ENCODE measurements around the gene SGO2. TPM values are rescaled to one million over a fixed set of nuclear protein-coding genes. Genes with fewer than 3 reads are reported as not detected.

Gene SGO2
- total and polyA plus RNA-seq, 2 of the 13 experiments (the other 11 are each of a cell fraction or from before 2014, with no cell fraction given) = 5.1 to 16.2 TPM

DNA sequence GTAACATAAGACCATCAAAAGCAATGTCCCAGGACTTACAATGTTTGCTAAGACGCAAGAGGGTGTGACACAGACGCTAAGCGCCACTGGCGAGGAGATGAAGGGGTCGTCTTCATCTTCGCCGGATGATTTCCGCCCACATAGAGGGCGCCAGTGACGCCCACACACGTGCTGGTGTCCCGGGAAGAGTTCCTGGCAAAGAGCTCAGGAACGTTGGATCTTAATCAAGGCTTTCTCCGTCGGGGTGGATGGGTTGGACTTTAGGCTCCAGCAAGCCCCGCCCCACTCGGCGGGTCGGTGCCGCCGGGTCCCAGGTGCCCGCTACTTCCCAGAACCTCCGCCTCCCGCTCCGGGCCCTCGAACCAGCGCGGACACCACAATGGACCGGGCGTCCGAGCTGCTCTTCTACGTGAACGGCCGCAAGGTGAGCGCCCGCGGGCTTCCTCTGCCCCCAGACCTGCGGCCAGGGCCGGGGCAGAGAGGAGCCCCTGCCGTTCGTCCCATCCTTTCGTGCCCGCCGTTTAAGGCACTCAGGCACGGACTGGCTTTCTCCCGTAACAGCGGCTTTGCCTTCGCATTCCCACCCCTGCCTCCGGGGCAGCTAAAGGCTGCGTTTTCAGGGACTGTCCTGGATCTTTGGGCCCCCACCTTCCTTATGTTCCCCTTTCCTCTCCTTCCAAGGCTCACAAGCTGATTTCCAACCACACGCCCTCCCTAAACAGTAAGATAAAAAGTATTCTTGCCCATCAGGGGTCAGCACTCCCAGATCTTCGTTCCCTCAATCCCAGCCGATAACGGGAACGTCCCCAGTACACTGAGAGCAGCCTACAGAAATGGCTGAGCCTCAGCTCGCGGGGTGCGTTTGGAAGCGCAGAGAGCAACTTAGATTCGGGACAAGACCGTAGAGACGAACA is 60.0 kb downstream of the SGO2 start, which contains the start of gene AOX1 (continued):
- TF ChIP-seq ZBTB37 (CRISPR knock-in tag; IDR thresholded peaks at IDR 0.05) (no peak), TMF1 (CRISPR knock-in tag; IDR thresholded peaks at IDR 0.05; ENCODE audit: low read depth) (no peak), ATF1 (CRISPR knock-in tag; IDR thresholded peaks at IDR 0.05) (peak; percentile 63), SP1 (IDR thresholded peaks at IDR 0.05) (no peak), SP1 (CRISPR knock-in tag; IDR thresholded peaks at IDR 0.05) (peak; percentile 40; the same call in 1 of the 2 replicates), NR3C1 (CRISPR knock-in tag; IDR thresholded peaks at IDR 0.05) (no peak), IKZF4 (CRISPR knock-in tag; IDR thresholded peaks at IDR 0.05; ENCODE audit: borderline replicate concordance, low read depth, not compliant biosample characterization) (no peak), FOXO4 (CRISPR knock-in tag; conservative IDR thresholded peaks at IDR 0.05) (no peak), BRCA1 (CRISPR knock-in tag; IDR thresholded peaks at IDR 0.05) (peak; percentile 28; the same call in 1 of the 2 replicates), FOSL2 (CRISPR knock-in tag; IDR thresholded peaks at IDR 0.05) (no peak; the same call in 1 of the 2 replicates), ZKSCAN1 (IDR thresholded peaks at IDR 0.05; ENCODE audit: low read length) (no peak)
- TF ChIP-seq, protein P1, sequence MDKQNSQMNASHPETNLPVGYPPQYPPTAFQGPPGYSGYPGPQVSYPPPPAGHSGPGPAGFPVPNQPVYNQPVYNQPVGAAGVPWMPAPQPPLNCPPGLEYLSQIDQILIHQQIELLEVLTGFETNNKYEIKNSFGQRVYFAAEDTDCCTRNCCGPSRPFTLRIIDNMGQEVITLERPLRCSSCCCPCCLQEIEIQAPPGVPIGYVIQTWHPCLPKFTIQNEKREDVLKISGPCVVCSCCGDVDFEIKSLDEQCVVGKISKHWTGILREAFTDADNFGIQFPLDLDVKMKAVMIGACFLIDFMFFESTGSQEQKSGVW (CRISPR knock-in tag; IDR thresholded peaks at IDR 0.05; ENCODE audit: borderline replicate concordance) = no peak
- TF ChIP-seq, protein P2, sequence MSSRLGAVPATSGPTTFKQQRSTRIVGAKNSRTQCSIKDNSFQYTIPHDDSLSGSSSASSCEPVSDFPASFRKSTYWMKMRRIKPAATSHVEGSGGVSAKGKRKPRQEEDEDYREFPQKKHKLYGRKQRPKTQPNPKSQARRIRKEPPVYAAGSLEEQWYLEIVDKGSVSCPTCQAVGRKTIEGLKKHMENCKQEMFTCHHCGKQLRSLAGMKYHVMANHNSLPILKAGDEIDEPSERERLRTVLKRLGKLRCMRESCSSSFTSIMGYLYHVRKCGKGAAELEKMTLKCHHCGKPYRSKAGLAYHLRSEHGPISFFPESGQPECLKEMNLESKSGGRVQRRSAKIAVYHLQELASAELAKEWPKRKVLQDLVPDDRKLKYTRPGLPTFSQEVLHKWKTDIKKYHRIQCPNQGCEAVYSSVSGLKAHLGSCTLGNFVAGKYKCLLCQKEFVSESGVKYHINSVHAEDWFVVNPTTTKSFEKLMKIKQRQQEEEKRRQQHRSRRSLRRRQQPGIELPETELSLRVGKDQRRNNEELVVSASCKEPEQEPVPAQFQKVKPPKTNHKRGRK (CRISPR knock-in tag; IDR thresholded peaks at IDR 0.05) = 0 out of 2 replicates have a peak, but pooled peaks have one; percentile 70
- TF ChIP-seq, protein P3, sequence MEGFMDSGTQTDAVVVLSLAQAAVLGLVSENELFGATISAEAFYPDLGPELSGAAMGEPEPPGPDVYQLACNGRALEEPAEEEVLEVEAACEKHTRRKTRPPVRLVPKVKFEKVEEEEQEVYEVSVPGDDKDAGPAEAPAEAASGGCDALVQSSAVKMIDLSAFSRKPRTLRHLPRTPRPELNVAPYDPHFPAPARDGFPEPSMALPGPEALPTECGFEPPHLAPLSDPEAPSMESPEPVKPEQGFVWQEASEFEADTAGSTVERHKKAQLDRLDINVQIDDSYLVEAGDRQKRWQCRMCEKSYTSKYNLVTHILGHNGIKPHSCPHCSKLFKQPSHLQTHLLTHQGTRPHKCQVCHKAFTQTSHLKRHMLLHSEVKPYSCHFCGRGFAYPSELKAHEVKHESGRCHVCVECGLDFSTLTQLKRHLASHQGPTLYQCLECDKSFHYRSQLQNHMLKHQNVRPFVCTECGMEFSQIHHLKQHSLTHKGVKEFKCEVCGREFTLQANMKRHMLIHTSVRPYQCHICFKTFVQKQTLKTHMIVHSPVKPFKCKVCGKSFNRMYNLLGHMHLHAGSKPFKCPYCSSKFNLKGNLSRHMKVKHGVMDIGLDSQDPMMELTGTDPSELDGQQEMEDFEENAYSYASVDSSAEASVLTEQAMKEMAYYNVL (CRISPR knock-in tag; IDR thresholded peaks at IDR 0.05; ENCODE audit: borderline replicate concordance) = no peak; the same call in 1 of the 2 replicates
- TF ChIP-seq, protein P4, sequence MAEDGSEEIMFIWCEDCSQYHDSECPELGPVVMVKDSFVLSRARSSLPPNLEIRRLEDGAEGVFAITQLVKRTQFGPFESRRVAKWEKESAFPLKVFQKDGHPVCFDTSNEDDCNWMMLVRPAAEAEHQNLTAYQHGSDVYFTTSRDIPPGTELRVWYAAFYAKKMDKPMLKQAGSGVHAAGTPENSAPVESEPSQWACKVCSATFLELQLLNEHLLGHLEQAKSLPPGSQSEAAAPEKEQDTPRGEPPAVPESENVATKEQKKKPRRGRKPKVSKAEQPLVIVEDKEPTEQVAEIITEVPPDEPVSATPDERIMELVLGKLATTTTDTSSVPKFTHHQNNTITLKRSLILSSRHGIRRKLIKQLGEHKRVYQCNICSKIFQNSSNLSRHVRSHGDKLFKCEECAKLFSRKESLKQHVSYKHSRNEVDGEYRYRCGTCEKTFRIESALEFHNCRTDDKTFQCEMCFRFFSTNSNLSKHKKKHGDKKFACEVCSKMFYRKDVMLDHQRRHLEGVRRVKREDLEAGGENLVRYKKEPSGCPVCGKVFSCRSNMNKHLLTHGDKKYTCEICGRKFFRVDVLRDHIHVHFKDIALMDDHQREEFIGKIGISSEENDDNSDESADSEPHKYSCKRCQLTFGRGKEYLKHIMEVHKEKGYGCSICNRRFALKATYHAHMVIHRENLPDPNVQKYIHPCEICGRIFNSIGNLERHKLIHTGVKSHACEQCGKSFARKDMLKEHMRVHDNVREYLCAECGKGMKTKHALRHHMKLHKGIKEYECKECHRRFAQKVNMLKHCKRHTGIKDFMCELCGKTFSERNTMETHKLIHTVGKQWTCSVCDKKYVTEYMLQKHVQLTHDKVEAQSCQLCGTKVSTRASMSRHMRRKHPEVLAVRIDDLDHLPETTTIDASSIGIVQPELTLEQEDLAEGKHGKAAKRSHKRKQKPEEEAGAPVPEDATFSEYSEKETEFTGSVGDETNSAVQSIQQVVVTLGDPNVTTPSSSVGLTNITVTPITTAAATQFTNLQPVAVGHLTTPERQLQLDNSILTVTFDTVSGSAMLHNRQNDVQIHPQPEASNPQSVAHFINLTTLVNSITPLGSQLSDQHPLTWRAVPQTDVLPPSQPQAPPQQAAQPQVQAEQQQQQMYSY (CRISPR knock-in tag; IDR thresholded peaks at IDR 0.05) = no peak

Measured in HepG2 (cell line).